Retinal pigment epithelial cell (primary cell): ENCODE measurements around the gene AIF1L.

Experiments used
- DNase-seq: peaks from one replicate; pipeline ENCODE4 v3.0.0-alpha.2; 2010; ENCODE audit warnings: low read depth
- H3K4me3 ChIP-seq: 2 replicates; pipeline ENCODE4 v1.5.1; 2011; ENCODE audit warnings: mild to moderate bottlenecking, low read length, control low read depth, moderate library complexity
- CTCF ChIP-seq: conservative IDR thresholded peaks from 2 replicates; pipeline ENCODE4 v1.5.1; 2011; ENCODE audit warnings: low read depth, low read length, control low read depth, inconsistent platforms

The AIF1L gene

DNA sequence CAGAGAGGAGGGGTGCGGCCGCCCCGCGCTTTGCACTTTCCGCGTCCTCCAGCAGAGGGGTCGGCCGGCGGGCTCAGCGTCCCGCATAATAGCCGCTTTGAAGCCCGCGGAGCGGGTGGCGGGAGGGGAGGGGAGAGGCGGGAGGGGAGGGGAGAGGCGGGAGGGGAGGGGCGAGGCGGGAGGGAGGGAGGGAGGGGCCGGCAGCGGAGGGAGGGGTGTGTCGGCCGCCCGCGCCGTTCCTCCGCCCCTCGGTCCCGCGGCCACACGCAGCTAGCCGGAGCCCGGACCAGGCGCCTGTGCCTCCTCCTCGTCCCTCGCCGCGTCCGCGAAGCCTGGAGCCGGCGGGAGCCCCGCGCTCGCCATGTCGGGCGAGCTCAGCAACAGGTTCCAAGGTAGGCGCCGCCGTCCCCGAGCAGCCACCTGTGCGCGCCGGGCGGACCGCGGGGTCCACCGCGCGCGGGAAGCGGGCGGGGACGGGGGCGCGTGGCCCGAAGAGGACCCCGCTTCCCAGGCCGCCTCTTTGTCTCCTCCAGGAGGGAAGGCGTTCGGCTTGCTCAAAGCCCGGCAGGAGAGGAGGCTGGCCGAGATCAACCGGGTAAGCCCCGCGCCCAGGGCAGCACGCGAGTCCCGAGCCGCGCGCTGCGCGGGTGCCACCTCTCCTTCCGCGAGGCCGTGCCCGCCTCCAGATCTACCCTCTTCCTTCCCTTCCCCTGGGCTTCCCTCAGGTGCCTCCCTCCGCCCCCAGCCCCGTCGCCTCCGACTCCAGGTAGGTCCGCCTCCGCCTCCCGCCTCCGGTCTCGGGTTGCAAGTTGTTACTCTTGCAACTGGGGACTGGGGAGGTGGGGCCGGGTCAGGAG, at the start of gene AIF1L:
Gene AIF1L, plus strand, starts transcription at position 263 of the 857 bp plus-strand sequence. Its CDS starts 99 bp downstream, at position 362.
- TF ChIP-seq CTCF = peak; percentile 22
- DNase-seq = no peak
- H3K4me3 ChIP-seq = peak within 1 kb of the TSS; percentile 37

DNA sequence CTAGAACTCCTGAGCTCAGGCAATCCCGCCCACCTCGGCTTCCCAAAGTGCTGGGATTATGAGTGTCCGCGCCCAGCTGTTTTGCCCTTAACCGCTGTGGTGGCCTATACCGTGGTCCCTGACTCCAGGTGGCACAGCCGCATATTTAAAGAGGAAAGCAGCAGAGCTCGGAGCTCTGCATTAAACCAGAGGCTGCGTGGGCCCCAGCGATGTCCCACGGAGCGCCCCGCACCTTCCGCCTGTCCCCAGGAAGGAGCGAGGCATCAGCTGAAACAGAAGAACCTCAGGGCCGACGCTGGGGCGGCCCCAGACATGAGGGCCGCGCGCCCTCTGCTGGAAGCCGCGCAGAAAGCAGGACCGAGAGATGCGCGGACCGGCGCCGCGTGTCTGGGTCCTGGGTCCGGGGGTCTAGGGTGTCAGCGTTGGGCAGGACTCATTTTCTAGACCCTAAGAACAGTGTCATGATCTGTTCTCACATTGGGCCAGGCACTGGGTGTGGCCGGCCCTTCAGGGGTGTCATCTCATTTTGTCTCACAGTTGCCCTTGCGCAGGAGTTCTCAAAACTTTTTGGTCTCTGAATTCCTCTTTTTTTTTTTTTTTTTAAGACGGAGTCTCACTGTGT, 49.6 kb upstream of the AIF1L start:
- DNase-seq = no peak
- H3K4me3 ChIP-seq = no peak overlapping the region
- TF ChIP-seq CTCF = peak; percentile 96

GRCh38 chr9:131048332-131048731, 48.0 kb upstream of the AIF1L start:
- no peak for DNase-seq
- no peak for TF ChIP-seq CTCF
- no peak overlapping the region for H3K4me3 ChIP-seq

- DNase-seq = no peak
- no peak for TF ChIP-seq CTCF
- no peak overlapping the region for H3K4me3 ChIP-seq
Observed at GRCh38 chr9:131048820-131049219, 47.5 kb upstream of the AIF1L start.

DNA sequence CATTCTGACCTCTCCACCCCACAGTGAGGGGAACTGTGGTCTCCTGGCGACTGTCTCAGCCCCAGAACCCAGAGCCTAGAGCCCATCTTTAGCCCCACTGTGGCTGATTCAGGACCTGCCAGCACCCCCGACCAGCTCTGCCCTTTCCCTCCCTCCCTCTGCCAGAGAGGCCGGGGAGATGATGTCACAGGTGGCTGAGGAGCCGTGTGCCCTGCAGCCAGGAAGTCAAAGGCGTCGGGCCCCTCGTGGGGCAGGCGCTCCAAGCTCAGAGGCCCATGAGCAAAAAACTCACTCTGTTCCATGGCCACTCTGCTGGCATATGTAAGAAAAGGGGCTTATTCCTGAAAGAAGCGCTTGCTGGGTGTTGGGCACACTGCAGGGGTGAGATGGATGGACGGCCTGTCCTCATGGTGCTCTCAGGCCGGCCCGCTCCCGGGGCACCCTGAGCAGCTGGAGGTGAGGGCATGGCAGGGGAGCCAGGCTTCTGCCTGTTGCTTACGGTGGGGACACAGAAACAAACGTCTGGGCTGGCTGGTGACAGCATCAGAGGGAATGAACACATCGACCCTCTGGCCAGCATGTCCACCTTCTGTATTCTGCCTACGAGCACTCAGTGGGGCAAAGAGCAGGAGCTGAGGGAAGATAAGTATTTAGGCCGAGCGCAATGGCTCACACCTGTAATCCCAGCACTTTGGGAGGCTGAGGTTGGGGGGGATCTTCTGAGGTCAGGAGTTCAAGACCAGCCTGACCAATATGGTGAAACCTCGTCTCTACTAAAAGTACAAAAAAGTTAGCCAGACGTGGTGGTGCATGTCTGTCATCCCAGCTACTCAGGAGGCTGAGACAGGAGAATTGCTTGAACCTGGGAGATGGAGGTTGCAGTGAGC, 46.3 kb upstream of the AIF1L start:
- DNase-seq = no peak
- TF ChIP-seq CTCF = no peak
- H3K4me3 ChIP-seq = no peak overlapping the region

- H3K4me3 ChIP-seq = no peak overlapping the region
- DNase-seq = no peak
- TF ChIP-seq CTCF = no peak
Observed at GRCh38 chr9:131050831-131051230, 45.5 kb upstream of the AIF1L start.
